Caco-2 (cell line): ENCODE results near the gene TIPRL. TPM values are rescaled to one million over a fixed set of nuclear protein-coding genes. Genes with fewer than 3 reads are reported as not detected.

Experiments used
- BruUV-seq: library from RNA; stranded (reverse); fragments of 400-500 nt; replicated peaks from 2 replicates; lab custom pipeline; 2021; lab: Mats Ljungman, UMichigan
- CTCF ChIA-PET: fragments of 300-600 bp; sonication (Branson Sonifier 250); formaldehyde crosslinking; loops from one replicate; lab custom pipeline; 2022; ENCODE audit warnings: antibody characterized with exemption; lab: Charles Lee
- POLR2A ChIA-PET: fragments of 300-600 bp; sonication (Branson Sonifier 250); formaldehyde crosslinking; loops from one replicate; lab custom pipeline; 2022; ENCODE audit warnings: antibody characterized with exemption; lab: Charles Lee
- DNase-seq, 2 experiments: peaks; one replicate each; pipeline versions ENCODE4 v3.0.0 to v3.0.0-alpha.2; 2020 to 2022
- H3K27me3 ChIP-seq: replicated peaks from 2 replicates; pipeline ENCODE4 v1.6.0; 2011; ENCODE audit warnings: low read length; ENCODE audit not compliant: control insufficient read depth, insufficient read depth
- H3K36me3 ChIP-seq: 2 replicates; pipeline ENCODE4 v1.5.1; 2011; ENCODE audit warnings: low read length; ENCODE audit not compliant: control insufficient read depth, insufficient read depth
- H3K4me1 ChIP-seq: fragments of 250-450 bp; sonication (Bioruptor Pico); 2 replicates; pipeline ENCODE4 v1.5.1; 2020; ENCODE audit warnings: mild to moderate bottlenecking
- H3K4me3 ChIP-seq: 2 replicates; pipeline ENCODE4 v1.5.1; 2011; ENCODE audit warnings: low read depth, mild to moderate bottlenecking, control low read depth, low read length
- H3K9me3 ChIP-seq: fragments of 250-450 bp; sonication (Bioruptor Pico); 2 replicates; pipeline ENCODE4 v1.5.1; 2020; ENCODE audit warnings: mild to moderate bottlenecking, moderate library complexity
- H3K27ac Mint-ChIP-seq: one replicate; pipeline ENCODE4 v1.8.0; 2022; ENCODE audit warnings: mixed read lengths; ENCODE audit not compliant: unreplicated experiment
- H3K27me3 Mint-ChIP-seq: one replicate; pipeline ENCODE4 v1.8.0; 2022; ENCODE audit warnings: mixed read lengths; ENCODE audit not compliant: insufficient read depth, unreplicated experiment
- H3K36me3 Mint-ChIP-seq: one replicate; pipeline ENCODE4 v1.8.0; 2022; ENCODE audit warnings: mild to moderate bottlenecking, mixed read lengths; ENCODE audit not compliant: insufficient read depth, unreplicated experiment
- H3K4me1 Mint-ChIP-seq: one replicate; pipeline ENCODE4 v1.8.0; 2022; ENCODE audit warnings: low read depth, mixed read lengths; ENCODE audit not compliant: unreplicated experiment
- H3K4me3 Mint-ChIP-seq: one replicate; pipeline ENCODE4 v1.8.0; 2022; ENCODE audit warnings: mild to moderate bottlenecking, moderate library complexity, mixed read lengths; ENCODE audit not compliant: unreplicated experiment
- H3K9me3 Mint-ChIP-seq: one replicate; pipeline ENCODE4 v1.8.0; 2022; ENCODE audit warnings: mixed read lengths; ENCODE audit not compliant: unreplicated experiment
- intact Hi-C: fragments of 100-400 bp; cut with micrococcal nuclease; formaldehyde crosslinking; loops from one replicate; pipeline ENCODE4 v1.10.0; 2022; ENCODE audit not compliant: unreplicated experiment
- total RNA-seq: library from RNA; stranded (reverse); gene quantifications from 2 replicates; pipeline ENCODE4 v1.2.3, GENCODE V29; 2022
- TF ChIP-seq, protein P1 (sequence below), 2 experiments: fragments of 200-600 bp in 1 of 2; IDR thresholded peaks; 1 replicate in 1 of 2; 2 replicates in 1 of 2; pipeline versions ENCODE4 v1.5.1 to v1.8.0; 2011 to 2022; ENCODE audit warnings: antibody characterized with exemption in 1 of 2, control low read depth in 1 of 2, inconsistent platforms in 1 of 2, low read depth in 1 of 2, low read length in 1 of 2, mild to moderate bottlenecking in 1 of 2, moderate library complexity in 1 of 2; ENCODE audit not compliant: insufficient read depth in 1 of 2, severe bottlenecking in 1 of 2, unreplicated experiment in 1 of 2

Gene TIPRL
- total RNA-seq, 1 experiment from 2014 or later, result 38.1 TPM

DNA sequence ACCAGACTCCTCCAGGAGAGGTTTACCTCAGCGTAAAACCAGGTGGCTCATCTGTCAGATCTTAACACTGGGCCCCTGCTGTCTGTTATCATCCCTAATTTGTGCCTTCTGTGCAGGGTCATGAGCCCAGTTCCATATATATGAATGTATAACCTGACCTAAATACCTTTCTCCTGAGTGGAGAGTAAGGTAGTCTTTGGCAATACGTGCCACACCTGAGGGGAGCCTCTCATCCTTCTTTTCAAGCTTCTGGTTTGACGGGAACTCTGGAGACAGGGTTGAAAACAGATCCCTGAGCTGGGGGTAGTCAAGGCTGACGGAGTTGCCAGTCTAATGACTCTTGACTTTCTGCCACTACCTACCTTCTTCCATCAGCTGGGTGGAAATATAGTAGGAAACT is 51.1 kb downstream of the TIPRL start:
- Mint-ChIP-seq H3K27ac (no peak overlapping the region), H3K4me3 (no peak overlapping the region), H3K9me3 (no peaks in the 10 kb centered on the region), H3K4me1 (peaks cover 33% of the 10 kb centered on the region), H3K27me3 (no peaks in the 10 kb centered on the region), H3K36me3 (peaks cover 37% of the 10 kb centered on the region)
- H3K27me3 ChIP-seq, result no peaks in the 10 kb centered on the region
- BruUV-seq, result no TSS peak
- DNase-seq, result no peak
- TF ChIP-seq, protein P1, sequence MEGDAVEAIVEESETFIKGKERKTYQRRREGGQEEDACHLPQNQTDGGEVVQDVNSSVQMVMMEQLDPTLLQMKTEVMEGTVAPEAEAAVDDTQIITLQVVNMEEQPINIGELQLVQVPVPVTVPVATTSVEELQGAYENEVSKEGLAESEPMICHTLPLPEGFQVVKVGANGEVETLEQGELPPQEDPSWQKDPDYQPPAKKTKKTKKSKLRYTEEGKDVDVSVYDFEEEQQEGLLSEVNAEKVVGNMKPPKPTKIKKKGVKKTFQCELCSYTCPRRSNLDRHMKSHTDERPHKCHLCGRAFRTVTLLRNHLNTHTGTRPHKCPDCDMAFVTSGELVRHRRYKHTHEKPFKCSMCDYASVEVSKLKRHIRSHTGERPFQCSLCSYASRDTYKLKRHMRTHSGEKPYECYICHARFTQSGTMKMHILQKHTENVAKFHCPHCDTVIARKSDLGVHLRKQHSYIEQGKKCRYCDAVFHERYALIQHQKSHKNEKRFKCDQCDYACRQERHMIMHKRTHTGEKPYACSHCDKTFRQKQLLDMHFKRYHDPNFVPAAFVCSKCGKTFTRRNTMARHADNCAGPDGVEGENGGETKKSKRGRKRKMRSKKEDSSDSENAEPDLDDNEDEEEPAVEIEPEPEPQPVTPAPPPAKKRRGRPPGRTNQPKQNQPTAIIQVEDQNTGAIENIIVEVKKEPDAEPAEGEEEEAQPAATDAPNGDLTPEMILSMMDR (IDR thresholded peaks at IDR 0.05; ENCODE audit: insufficient read depth in 1 of 2, low read depth in 1 of 2, low read length in 1 of 2, severe bottlenecking in 1 of 2, unreplicated experiment in 1 of 2), result no peak
- H3K4me1 ChIP-seq, result peaks cover 20% of the 10 kb centered on the region
- H3K4me3 ChIP-seq, result no peak overlapping the region
- POLR2A ChIA-PET, result no interaction called here
- no peaks in the 10 kb centered on the region for H3K9me3 ChIP-seq
- peaks cover 2% of the 10 kb centered on the region; the same call in 1 of the 2 replicates for H3K36me3 ChIP-seq
- intact Hi-C loops, result loop anchor here (5.0 kb wide), 1 partner anchor 148 kb away; no protein-coding TSS in a partner anchor
- CTCF ChIA-PET, result no interaction called here

DNA sequence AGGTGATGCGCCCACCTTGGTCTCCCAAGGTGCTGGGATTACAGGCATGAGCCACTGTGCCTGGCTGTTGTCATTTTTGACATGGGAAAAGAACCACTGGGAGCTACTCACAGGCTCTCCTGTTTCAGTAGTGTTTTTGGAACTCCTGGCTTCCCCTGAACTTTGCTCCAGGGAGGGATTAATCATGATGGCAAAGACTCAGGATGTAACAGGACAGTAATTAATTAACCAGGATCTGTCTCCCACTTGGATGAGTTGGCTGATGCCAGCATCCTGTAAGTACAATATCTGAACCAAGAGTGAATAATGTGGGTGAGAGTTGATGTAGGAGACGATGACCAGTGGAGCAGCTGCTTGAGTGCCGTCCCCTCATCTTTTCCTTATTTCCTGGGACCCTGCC is 51.9 kb downstream of the TIPRL start:
- intact Hi-C loops, result no loop called here
- H3K4me1 ChIP-seq, result peaks cover 26% of the 10 kb centered on the region
- Mint-ChIP-seq H3K27me3 (no peaks in the 10 kb centered on the region), H3K9me3 (no peaks in the 10 kb centered on the region), H3K4me1 (peaks cover 41% of the 10 kb centered on the region), H3K4me3 (no peak overlapping the region), H3K27ac (no peak overlapping the region), H3K36me3 (peaks cover 42% of the 10 kb centered on the region)
- DNase-seq, result no peak
- no peak overlapping the region for H3K4me3 ChIP-seq
- peaks cover 2% of the 10 kb centered on the region; the same call in 1 of the 2 replicates for H3K36me3 ChIP-seq
- CTCF ChIA-PET, result no interaction called here
- H3K9me3 ChIP-seq, result no peaks in the 10 kb centered on the region
- H3K27me3 ChIP-seq, result no peaks in the 10 kb centered on the region
- POLR2A ChIA-PET, result interaction anchor here (0.5 kb wide), 1 partner anchor 87 kb away, joined by 3 read pairs; no protein-coding TSS in a partner anchor
- BruUV-seq, result no TSS peak
- TF ChIP-seq, protein P1 (IDR thresholded peaks at IDR 0.05; ENCODE audit: insufficient read depth in 1 of 2, low read depth in 1 of 2, low read length in 1 of 2, severe bottlenecking in 1 of 2, unreplicated experiment in 1 of 2), result no peak

DNA sequence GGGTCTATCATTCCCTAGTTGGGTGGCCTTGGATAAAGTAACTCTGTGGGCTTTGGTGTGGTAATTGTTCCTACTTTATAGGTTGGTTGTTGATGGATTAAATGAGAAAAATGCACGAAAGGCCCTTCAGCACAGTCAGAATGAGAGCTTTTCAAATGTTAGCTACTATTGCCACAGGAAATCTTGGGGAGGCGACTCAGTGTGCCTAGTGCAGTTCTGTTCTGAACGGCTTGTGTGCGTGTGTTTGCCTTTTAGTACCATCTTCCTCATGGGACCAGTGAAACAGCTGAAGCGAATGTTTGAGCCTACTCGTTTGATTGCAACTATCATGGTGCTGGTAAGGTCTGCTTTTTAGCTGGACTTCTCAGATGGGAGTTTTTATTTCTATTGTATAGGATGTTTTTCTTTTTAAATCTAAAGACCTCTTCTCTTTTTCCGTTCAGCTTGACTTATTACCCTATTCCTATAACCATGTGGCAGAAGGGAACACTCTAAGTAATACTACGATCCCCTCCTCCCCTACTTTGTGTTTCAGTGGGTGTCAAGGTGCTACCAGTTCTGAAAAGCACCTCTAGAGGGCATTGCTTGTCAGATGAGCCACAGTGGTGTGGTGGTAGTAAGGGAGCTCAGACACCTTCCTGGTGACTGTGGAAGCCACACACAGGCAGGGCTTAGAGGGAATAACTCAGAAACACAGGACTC is 56.2 kb downstream of the TIPRL start:
- peak overlapping the region; percentile 44 for H3K27ac Mint-ChIP-seq
- H3K27me3 ChIP-seq, result no peaks in the 10 kb centered on the region
- no TSS peak for BruUV-seq
- peaks cover 38% of the 10 kb centered on the region for H3K4me1 Mint-ChIP-seq
- ChIA-PET POLR2A (interaction anchor here (1.6 to 1.8 kb wide), 2 partner anchors 9 to 87 kb away, joined by 5 to 7 read pairs; partner anchors contain the start of gene SFT2D2), CTCF (interaction anchor here (0.6 to 2.7 kb wide), 14 partner anchors 9 to 368 kb away, joined by 3 to 48 read pairs (median 4); partner anchors contain the start of gene SFT2D2)
- DNase-seq, result peak; percentile 59 to 67
- no peaks in the 10 kb centered on the region for H3K9me3 Mint-ChIP-seq
- no peak overlapping the region for H3K4me3 Mint-ChIP-seq
- intact Hi-C loops, result loop anchor here (1.0 to 2.0 kb wide), 4 partner anchors 20 to 87 kb away; partner anchors contain the start of gene TIPRL
- H3K4me3 ChIP-seq, result no peak overlapping the region
- peaks cover 3% of the 10 kb centered on the region; the same call in 1 of the 2 replicates for H3K36me3 ChIP-seq
- no peaks in the 10 kb centered on the region for H3K9me3 ChIP-seq
- TF ChIP-seq, protein P1 (IDR thresholded peaks at IDR 0.05; ENCODE audit: insufficient read depth in 1 of 2, low read depth in 1 of 2, low read length in 1 of 2, severe bottlenecking in 1 of 2, unreplicated experiment in 1 of 2), result peak; percentile 58 to 65
- peaks cover 58% of the 10 kb centered on the region for H3K36me3 Mint-ChIP-seq
- no peaks in the 10 kb centered on the region for H3K27me3 Mint-ChIP-seq
- peaks cover 36% of the 10 kb centered on the region for H3K4me1 ChIP-seq
